Left lobe of liver (tissue), 2 donors: ENCODE results near the gene YPEL2. TPM values are rescaled to one million over a fixed set of nuclear protein-coding genes. Genes with fewer than 3 reads are reported as not detected.
"Not testable (repeated sequence)": the region's sequence is repeated elsewhere in the genome, so short reads cannot be mapped to it uniquely, and the experiment has no call there.

Source experiments
- ATAC-seq: fragments of 200-7000 bp; cut with Tn5 transposase; one replicate; pipeline ENCODE4 v1.9.1; 2020; ENCODE audit warnings: mild to moderate bottlenecking, moderate library complexity
- DNase-seq: peaks from one replicate; pipeline ENCODE4 v3.0.0-alpha.2; 2020; ENCODE audit warnings: low spot score
- total RNA-seq: library from RNA; stranded (reverse); gene quantifications from one replicate; pipeline ENCODE4 v1.2.1, GENCODE V29; 2021
- donor health status: DM: no; HTN: no; CAD: no; lungs with moderate emphysema.
- donor health status: DM: no; HTN: yes; CAD: no.

Gene YPEL2
- total RNA-seq, 1 donor from 2014 or later = 18.9 TPM

DNA sequence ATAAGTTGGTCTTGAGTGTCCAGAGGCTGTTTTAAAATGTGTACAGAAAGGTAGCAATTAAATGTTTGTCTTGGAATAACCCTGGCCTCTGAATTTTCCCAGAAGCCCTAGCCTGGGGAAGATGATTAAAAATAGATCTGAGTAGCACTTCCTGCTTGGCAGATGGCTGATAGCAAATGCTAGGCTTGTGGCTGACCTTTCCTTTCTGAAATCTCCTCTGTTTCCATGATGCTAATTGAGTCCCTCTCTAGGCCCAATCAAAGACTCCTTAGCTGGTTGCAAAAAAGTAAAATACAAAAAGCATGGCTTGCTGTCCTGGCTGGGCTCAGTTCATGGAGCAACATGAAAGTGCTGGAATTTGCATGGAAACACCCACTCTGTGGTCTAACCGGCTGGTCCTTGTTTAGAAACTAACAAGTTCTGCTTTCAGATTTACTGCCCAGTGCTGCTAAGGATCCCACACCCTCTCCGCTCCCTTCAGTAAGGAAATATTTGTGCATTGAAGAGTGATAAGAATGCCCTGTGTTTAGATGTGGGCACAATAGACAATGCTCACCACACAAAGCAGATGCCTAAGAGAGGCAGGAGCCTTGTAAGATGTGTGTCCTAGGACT, 40.8 kb downstream of the YPEL2 start:
- DNase-seq (no peak), ATAC-seq (peak; percentile 45)

DNA sequence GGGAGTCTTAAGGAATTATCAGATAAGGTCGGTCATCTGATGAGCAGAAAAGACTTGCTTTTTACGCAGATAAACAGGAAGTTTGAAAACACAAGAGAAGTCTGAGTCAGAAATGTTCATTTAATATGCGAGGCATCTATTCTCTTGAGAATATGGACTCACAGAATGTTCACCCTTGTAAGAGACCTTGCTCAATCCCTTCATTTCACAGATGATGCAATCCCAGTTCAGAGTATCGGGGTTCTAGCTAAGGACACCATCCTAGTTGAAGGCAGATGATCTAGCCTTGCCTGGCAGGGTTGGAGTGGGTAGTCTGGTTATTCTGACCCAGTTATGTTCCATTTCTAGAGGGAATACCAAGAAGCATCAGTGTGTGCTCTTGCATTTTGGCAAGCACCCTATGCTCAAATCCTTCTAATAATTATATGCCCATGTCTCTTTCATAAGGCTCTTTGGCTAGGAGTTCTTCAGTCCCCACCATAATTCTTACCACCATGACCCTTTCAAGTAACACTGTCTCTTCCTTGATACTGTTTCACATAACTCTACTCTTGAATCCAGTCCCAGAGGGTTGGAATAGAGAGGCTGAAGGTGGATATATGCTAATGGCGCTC, 42.5 kb downstream of the YPEL2 start:
- no peak for ATAC-seq

DNA sequence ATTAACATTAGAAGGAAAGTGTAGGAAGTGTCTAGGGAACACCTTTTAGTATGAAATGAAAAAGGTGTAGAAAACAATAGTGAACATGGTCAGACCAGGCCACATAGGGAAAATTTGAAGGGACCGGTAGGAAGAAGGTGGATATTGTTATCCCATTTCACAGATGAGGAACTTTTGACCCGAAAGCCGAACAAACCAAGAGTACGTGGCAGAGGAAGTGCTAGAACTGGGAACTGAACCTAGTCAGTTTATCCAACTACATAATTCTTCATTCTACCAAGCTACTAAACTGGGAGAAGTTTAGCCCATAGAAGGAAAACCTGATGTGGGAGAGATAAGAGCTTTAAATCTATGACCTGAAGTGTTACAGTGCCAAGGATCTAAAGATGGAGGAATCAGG, 43.2 kb downstream of the YPEL2 start:
- ATAC-seq = no peak
- no peak for DNase-seq

More for the DNA sequence above, 42.5 kb downstream of the YPEL2 start:
- no peak for DNase-seq

DNA sequence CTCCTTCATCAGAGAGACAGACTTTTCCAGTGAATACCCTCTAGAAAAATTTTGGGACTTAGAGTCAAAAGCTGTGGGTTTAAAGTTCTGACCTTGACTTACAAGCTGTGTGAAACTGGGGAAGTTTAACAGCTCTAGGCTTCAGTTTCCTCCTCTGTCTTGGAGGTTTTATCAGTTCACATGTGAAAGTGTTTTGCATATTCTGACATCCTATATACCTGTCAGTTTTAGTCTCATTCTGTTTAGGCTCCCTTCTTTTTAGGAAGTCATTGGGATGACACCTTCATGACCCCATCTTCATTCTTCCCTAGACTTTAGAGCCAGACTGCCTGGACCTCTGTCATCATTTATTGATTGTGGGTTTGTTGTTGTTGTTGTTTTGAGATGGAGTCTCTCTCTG, 44.4 kb downstream of the YPEL2 start:
- no peak for DNase-seq
- no peak for ATAC-seq

DNA sequence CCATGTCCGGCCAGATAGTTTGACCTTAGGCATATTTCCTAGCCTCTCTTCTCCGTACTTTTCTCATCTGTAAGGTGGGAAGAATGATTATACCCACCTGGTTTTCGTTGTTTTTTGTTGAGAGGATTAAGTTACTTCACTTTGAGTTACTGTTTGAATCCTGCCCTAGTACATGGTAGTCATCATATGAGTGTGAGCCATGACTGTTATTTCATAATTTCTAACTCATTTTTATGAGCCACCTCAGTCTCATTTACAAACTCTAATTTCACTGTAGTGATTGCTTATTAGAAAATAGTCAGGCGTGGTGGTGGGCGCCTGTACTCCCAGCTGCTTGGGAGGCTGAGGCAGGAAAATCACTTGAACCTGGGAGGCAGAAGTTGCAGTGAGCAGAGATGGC, 45.1 kb downstream of the YPEL2 start:
- ATAC-seq (no peak), DNase-seq (no peak)

DNA sequence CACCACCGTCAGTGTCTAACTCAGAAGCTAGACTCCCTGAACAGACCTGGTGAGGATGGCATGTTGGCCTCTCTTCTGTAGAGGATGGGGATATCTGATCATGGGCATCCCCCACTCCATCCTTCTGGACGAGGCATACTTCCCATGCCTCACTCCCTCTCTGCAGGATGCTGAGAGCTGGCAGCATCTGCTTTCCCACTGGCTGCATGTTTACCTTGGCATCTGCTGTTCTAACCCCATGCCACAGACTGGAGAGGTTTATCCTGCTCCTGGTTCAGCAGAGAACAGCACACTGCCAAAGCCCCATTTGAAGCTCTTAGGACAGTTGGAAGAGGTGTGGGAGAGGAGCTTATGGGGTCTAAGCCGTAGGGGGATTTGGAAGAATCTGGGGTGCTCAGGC, 46.0 kb downstream of the YPEL2 start:
- DNase-seq = no peak
- peak; percentile 85 for ATAC-seq

DNA sequence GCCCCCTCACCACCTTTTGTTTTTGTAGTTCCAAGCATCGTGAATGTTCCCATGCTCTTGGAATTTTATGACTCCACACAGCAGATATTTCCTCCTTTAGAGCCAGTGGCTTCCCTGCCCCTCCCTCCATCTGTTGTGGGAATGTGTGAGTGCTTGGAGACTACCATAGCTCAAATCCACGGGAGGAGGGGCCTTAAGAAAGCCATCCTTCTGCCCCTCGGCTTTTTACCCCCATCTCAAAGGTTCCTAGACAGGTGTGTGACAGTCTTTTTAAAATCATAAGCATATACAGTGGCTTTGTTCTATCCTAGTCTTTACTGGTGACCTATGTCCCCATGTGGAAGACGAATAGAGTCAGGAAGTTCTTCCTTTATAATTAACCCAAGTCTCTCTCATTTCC, 47.2 kb downstream of the YPEL2 start:
- ATAC-seq = no peak

DNA sequence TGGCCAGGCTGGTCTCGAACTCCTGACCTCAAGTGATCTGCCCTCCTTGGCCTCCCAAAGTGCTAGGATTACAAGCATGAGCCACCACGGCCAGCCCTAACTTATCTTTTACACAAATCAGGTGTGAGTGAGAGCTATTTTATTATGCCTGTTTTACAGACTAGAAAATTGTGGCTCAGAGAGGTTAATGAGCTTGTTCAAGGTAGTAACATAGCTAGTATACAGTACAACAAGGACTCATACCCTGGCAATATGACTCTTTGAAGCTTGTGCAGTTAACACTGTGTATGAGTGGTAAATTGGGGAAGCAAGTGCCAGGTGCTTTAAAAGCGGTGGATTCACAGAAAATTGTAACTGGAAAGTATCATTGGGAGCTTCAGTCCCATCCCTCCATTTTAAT, 49.0 kb downstream of the YPEL2 start:
- DNase-seq (no peak), ATAC-seq (no peak)

More for the DNA sequence above, 47.2 kb downstream of the YPEL2 start:
- DNase-seq = no peak

DNA sequence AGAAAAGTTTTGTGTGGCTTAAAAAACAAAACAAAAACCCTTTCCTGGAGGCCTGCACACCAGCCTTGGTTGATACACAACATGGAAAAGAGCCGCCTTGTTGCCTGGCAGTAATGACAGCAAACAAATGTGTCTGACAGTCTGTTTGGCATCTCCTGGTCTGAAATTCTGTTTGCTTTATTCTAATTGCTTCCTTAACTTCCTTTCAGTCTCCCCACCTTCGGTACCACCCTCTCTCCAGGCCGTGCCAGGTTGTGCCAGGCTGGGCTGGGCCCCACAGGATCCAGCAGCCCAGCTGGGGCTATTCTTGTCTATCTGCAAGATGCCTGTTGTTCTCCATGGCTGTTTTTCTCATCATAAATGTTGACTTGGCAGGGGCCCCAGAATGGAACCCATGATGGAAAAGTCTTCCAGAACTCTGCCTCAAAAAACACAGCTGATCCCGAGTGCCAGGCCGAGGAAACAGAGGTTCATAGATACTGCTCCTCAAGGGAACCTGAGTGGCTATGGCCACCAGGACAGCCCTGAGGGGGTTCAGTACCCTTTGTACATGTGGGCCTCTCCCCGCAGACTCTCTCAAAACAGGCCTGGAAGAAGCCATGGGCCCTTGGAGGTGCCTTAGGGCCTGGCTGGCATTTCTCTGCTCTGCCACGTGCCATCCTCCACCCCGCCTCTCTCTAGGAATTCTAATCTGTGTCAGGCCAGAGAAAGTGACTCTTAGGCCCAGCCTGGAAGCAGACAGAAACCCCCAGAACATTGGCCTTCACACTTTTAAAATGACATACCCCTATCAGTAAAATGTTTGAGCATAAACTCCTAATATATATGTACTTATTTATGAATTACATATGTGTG, 50.5 kb downstream of the YPEL2 start:
- ATAC-seq = peak; percentile 47
- no peak for DNase-seq

DNA sequence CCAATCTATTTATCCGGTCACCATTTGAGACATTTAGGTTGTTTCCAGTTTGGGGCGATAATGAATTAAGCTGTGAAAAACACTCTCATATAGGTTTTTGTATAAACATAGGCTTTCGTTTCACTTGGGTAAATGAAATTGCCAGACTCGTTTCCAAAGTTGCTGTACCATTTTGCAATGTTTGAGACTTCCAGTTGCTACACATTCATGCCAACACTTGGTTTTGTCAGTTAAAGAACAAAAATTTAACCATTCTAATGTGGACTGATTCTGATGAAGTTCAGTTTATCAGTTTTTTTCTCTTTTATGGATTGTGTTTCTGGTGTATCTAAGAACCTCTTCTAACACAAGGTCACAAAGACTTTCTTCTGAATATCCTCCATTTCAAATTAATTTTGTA, 52.4 kb downstream of the YPEL2 start:
- DNase-seq (no peak), ATAC-seq (no peak)

DNA sequence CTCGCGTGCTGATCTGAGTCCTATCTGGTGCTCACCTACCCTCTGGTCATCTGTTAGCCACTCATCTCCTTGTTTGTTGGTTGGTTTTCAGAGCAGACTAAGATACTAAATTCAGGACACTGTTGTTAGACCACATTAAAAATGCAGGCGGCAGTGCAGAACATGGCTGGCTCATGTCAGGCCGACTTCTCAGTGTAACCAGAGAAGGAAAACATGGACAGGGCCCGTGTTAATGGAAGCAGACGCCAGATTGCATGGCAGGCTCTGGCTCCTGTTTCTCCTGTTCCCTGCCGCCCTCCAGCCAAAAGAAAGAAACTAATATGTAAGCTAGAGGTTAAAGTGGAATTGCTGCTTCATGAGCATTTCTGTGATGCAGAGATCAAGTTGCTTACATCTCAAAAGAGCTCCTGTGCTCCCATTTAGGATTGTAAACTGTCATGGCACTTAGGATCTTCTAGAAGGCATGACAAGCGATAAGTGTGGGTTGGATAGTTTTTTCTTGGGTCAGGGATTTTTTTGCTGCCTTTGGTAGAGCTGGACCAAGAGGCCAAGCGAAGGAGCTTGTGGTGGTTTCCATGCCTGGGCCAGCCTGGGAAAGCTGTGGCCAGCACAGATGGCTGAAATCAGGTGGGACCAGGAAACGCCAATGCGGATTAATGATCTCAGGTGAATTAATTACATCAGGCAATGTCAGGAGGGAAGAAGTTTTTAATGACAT, 56.1 kb downstream of the YPEL2 start:
- ATAC-seq (no peak), DNase-seq (no peak)

DNA sequence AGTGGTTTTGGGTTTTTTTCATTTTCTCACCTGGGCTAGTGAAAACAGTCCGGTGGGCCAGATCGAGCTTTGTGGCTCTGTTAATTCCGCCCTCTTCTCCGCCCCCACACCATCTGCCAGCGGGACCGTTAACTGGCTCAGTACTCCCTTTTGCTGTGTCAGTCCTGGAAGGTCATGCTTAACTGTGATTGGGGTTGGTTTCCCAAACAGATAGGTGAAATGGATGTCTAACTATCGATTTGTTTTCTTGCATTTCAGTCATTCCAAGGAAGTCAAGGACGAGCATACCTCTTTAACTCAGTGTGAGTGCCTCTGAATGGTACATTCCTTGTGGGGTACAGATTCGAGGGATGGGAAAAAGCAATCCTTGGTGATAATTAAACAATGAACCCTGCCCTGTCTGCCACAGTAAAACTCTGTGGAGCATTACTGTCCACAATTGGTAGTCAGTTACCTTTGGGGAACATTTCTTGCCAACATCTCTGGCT, 56.7 kb downstream of the YPEL2 start:
- ATAC-seq = no peak
- no peak for DNase-seq

DNA sequence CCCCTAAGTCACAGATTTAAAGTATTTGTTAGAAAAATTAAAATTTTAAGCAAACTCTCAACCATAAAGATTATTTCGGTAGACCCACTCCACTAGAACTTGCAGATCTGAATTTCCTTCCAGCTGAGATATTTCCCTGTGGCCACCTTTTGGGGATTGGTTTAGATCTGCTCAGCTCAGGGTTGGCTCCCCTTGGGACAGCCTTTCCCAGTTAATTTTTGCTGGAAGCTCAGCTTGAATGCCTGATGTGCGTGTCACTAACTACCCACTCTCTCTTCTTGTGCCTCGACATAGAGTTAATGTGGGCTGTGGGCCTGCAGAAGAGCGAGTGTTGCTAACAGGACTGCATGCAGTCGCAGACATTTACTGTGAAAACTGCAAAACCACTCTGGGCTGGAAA, 57.6 kb downstream of the YPEL2 start:
- ATAC-seq (no peak), DNase-seq (no peak)

DNA sequence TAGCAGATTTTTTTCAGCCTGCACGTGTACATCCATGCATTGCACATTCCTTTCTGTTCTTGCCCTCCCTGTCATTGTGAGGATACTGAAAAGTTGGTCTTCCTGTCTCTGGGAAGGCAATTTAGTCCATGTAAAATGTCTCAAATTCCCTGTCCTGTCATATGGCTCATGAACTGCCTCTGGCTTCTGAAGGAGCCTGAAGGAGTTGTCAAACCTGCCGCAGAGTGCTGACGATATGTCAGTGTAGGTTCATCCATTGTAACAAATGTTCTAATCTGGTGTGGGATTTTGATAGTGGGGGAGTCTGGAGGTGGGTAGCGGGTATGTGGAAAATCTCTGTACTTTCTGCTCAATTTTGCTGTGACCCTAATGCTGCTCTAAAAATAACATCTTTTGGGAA, 59.6 kb downstream of the YPEL2 start:
- no peak for DNase-seq
- no peak for ATAC-seq

DNA sequence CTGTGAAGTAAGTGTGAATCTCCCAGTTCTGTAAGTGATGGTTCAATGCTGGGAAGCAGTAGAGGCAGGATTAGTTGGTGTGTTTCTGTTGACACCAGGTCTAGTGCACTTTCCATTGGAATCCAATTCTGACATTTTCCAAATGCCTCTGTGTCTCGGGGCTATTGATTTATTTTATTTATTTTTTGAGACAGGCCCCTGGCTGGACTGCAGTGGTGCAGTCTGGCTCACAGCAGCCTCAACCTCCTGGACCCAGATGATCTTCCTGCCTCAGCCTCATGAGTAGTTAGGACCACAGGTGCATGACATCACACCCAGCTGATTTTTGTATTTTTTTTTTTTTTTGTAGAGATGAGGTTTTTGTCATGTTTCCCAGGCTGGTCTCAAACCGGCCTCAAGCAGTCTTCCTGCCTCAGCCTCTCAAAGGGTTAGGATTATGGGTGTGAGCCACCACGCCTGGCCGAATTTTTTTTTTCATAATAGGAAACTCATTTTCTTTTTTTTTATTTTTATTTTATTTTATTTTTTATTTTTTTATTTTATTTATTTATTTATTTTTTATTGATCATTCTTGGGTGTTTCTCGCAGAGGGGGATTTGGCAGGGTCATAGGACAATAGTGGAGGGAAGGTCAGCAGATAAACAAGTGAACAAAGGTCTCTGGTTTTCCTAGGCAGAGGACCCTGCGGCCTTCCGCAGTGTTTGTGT, 61.7 kb downstream of the YPEL2 start:
- no peak for DNase-seq
- ATAC-seq = peak; percentile 69

DNA sequence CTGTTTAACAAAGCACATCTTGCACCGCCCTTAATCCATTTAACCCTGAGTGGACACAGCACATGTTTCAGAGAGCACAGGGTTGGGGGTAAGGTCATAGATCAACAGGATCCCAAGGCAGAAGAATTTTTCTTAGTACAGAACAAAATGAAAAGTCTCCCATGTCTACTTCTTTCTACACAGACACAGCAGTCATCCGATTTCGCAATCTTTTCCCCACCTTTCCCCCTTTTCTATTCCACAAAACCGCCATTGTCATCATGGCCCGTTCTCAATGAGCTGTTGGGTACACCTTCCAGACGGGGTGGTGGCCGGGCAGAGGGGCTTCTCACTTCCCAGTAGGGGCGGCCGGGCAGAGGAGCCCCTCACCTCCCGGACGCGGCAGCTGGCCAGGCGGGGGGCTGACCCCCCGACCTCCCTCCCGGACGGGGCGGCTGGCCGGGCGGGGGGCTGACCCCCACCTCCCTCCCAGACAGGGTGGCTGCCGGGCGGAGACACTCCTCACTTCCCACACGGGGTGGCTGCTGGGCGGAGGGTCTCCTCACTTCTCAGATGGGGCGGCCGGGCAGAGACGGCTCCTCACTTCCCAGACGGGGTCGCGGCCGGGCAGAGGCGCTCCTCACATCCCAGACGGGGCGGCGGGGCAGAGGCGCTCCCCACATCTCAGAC, 62.4 kb downstream of the YPEL2 start:
- DNase-seq, ATAC-seq: not testable (repeated sequence)

DNA sequence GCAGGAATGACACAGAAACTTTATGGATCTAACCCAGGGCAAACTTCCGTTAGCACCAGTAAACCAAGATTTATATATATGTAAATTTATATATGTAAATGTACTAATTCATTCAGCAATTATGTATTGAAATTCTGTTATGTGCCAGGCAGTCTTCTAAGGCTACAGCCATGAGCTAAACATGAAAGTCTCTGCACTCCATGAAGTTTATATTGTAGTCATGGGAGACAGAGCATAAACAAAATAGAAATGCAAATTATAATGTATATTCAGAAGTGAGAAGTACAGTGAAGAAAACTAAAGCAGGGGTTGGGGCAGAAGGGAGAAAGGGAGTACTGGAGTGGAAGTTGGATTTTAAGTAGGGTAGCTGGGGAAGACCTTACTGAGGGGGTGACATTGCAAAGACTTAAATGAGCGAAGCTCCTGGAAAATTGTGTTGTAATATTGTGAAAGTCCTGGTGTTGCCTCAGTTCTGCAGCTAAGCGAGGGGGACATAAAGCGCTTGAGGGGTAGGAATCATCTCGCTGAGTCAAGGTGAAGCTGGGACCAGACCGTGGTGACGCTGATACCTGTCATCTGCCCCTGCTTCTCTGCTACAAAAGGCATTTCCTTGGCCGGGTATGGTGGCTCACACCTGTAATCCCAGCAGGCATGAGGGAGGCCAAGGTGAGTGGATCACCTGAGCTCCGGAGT, 64.8 kb downstream of the YPEL2 start:
- no peak for ATAC-seq
- no peak for DNase-seq

DNA sequence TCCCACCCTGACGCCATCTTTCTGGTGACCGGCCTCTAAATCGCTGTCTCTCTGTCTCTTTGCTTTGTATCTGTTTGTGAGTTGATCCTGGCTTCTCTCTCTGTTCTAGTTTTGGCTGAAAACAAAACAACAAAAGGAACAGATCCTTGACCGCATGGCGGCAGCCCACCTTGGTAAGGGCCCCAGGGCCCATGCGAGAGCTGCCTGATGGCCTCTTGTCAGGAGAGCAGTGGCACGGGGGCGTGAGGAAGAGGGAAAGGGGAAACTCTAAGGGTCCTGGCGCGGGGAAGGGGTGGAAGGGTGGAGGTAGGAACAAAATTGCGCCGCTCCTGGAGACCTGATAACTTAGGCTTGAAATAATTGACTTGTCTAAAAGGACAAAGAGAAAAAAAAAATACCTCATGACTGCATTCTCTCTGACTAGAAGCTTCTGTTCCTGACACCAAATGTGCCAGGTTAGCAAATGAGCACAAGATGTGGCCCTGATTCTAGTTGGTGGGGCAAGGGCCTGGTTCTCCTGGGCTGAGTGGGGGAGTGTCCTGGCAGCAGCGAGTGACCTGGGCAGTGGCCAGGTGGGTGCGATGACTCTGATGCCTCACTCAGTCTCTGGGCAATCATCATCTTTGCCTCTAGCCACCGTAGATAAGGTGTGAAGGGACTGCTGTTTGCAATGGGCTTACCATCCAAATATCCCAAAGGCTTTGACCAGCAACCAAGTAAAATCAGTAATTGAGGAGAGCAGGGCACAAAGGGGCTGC, 66.0 kb downstream of the YPEL2 start:
- ATAC-seq (peak; percentile 43), DNase-seq (no peak)

DNA sequence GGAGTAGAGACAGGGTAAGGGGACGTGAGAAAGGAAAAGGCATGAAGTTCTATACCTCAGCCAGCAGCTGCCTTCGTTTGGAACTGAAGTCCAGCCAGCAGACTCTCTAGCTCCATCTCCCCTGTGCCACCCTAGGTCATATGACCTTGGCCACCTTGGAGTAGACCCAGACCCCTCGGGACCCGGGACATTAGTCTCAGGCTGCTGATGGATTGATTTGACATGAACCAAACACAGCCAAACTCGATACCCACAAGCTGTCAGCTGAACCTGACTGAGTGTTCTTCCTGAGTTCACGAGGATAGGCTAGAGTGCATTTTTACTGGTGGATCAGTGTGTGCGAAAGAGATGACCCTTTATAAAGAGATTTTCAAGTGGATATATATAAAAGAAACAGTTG, 68.5 kb downstream of the YPEL2 start:
- ATAC-seq (peak; percentile 33), DNase-seq (no peak)
